Occipital lobe (tissue), 2 donors: ENCODE measurements around the gene TRAPPC3L. TPM values are rescaled to one million over a fixed set of nuclear protein-coding genes. Genes with fewer than 3 reads are reported as not detected.

Experiments used
- DNase-seq: peaks from one replicate; lab custom pipeline; 2025; lab: John Stamatoyannopoulos, UW
- total RNA-seq: library from RNA; depleted of rRNA; stranded (reverse); fragments of >200 nt; gene quantifications from one replicate; pipeline ENCODE4 v1.2.3, GENCODE V29; 2014

Gene TRAPPC3L
- total RNA-seq, 1 donor from 2014 or later, result not detected

GRCh38 chr6:116467514-116467913 lies 78.0 kb downstream of the TRAPPC3L start:
- DNase-seq, result no peak

DNA sequence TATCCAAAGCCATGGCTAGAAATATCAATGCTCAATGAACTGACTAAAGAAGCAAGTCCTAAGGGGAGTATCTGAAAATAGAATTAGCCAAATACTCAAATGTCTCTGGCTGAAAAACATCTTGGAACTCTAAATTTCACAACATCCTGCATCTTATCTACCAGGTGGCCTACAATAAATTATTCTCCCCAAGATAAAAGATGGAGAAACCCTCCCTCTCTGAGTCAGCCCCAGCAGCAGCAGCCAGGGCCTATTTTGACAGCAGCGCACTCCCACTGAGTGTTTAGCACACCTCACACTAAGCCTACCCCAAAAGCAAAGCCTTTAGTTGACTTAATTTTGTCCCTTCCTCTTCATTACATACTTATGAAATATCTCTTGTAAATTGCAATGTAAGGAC lies 78.4 kb downstream of the TRAPPC3L start:
- DNase-seq, result no peak

DNA sequence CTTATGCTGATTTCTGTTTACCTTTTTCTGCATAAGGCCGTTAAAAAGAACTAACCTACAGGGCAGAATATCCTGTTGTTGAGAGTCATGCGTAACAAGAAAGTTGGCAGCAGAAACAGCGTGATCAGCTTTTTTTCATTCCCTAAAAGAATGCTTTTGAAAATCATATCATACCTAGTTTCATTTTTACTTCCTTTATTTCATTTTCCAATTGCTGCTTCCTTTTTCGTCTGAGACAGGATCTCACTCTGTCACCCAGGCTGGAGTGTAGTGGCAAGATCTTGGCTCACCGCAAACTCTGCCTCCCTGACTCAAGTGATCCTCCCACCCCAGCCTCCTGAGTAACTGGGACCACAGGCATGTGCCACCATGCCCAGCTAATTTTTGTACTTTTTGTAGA lies 80.2 kb downstream of the TRAPPC3L start:
- no peak for DNase-seq

GRCh38 chr6:116463301-116463700 lies 82.2 kb downstream of the TRAPPC3L start:
- no peak for DNase-seq

DNA sequence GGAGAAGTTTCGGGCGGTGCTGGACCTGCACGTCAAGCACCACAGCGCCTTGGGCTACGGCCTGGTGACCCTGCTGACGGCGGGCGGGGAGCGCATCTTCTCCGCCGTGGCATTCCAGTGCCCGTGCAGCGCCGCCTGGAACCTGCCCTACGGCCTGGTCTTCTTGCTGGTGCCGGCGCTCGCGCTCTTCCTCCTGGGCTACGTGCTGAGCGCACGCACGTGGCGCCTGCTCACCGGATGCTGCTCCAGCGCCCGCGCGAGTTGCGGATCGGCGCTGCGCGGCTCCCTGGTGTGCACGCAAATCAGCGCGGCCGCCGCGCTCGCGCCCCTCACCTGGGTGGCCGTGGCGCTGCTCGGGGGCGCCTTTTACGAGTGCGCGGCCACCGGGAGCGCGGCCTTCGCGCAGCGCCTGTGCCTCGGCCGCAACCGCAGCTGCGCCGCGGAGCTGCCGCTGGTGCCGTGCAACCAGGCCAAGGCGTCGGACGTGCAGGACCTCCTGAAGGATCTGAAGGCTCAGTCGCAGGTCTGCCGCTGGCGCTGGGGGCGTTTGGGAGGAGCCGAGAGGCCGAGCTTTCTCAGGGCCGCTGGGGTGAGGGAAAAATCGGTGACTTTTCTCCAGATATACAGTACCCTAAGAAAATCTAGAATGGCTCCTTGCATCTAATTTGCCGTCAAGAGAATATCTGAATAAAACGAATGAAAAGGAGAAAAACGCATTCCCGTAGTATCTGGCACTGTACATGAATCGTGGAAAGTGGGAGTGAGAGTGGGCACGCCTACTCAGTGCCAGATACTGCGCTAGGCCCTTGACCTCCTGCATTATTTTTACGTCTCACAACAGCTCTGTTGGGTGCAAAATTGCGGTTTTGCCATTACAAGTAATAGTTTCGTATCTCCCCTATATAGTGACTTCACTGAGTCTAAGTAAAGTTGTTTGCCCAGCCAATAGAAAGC lies 83.3 kb downstream of the TRAPPC3L start:
- DNase-seq, result peak; percentile 21

GRCh38 chr6:116461331-116461931 lies 84.1 kb downstream of the TRAPPC3L start, which contains the start of gene CALHM6:
CALHM6 (plus strand) TSS chr6:116461375; CDS start chr6:116461930, 555 bp downstream.
- DNase-seq, result no peak

DNA sequence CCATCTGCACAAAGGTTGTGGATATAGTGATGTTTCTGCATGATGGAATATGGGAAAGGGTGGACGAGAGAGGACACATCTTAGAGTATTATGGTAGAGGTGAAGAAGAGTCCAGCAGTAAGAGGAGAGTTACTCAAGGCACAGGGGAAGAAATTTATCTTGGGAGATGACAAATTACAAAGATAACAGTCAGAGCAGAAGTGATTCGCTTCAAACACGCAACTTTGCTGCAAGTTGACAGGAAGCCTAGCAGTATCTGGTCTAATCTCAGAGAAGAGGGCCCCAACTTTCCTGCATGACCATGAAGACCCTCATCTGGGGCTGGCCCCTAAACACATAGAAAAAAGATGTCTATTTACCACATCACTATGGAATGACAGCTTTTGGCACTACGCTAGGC lies 85.6 kb downstream of the TRAPPC3L start:
- DNase-seq, result no peak

- DNase-seq, result no peak
Observed at GRCh38 chr6:116458264-116458663, 87.2 kb downstream of the TRAPPC3L start.

GRCh38 chr6:116456927-116457326 lies 88.6 kb downstream of the TRAPPC3L start:
- DNase-seq, result no peak

GRCh38 chr6:116456106-116456505 lies 89.4 kb downstream of the TRAPPC3L start:
- DNase-seq, result no peak

DNA sequence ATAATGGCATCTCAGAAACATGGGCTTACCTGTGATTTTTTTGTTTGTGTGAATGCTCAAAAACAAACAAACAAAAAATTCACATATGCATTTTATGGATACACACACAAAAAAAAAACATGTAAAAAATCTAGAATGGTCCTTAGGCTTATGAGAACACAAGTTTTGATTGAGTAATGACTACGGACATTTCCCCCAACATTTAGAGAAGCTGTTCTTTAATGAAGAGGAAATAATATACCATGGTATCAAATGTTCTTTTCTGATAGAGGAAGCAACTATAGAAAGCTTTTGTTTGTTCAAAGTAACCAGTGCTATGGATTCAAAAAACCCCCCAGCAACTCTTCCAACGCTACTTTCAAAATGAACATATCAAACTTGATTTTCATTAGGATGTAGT lies 93.0 kb downstream of the TRAPPC3L start:
- no peak for DNase-seq

- DNase-seq, result no peak
Observed at GRCh38 chr6:116451916-116452315, 93.6 kb downstream of the TRAPPC3L start.

DNA sequence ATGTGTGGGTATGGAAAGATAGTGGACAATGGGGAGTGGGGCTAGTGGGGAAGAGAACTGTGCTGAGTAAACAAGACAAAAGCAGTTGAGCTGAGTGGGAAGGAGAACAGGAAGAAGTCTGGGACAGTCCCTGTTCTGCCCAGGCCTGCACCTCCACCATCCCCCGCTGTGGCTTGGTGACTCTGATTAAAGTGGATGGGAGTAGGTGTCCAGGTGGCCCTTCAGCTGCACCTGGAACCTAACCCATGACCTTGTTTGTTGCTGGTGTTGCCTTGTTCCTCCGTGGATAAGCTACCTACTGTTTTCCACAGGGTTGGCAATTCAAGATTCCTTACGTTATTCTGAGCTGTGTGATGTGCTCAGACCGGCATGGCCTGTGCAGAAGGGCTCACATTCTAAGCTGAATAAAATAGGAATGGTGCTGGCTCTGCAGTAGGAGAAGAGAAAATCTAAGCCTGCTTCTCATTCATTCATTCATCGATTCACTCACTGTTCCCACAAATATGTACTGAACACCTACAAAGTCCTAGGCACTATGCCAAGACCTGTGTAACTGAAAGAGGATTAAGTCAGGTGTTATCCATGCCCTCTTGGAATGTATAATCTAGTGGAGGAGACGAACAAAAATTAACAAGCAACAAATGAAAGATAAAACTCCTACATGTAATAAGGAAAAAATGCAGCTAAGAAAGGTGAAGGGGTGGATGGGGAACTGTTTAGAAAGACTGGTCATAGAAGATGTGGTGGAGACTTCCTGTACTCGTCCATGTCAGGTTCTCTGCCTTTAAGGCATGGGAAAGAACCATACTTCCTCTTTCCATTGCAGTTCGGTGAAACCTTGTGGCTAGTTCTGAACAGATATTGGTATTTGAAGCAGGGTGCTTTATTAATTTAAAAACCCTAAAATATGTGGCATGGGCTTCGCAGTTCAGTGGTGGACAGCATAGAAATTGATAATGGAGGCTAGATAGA lies 94.4 kb downstream of the TRAPPC3L start:
- DNase-seq, result no peak

DNA sequence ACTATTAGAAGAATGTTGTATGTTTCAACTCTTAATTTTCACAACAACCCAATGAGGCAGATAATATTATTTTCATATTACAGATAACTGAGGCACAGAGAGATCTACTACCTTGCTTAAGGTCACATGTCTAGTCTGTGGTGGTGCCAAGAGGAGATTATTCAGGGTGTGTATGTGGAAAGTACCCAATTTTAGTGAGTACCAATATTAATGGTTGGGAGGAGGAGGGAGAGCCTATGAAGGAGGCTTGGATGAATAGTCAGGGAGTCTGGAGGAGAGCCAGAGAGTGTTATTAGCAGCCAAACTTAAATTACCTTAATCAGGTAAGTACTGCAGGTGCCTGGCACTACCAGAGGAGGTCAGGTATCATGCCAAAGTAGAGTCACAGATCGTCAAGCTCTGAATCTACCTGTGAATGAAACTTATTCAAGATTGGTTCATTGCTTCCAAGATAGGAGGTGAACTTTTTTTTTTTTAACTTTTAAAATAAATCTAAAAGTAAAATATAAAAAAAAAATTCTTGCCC lies 95.2 kb downstream of the TRAPPC3L start:
- DNase-seq, result no peak

- DNase-seq, result no peak
Observed at GRCh38 chr6:116449565-116449964, 95.9 kb downstream of the TRAPPC3L start.

GRCh38 chr6:116447496-116448011 lies 97.9 kb downstream of the TRAPPC3L start:
- no peak for DNase-seq

DNA sequence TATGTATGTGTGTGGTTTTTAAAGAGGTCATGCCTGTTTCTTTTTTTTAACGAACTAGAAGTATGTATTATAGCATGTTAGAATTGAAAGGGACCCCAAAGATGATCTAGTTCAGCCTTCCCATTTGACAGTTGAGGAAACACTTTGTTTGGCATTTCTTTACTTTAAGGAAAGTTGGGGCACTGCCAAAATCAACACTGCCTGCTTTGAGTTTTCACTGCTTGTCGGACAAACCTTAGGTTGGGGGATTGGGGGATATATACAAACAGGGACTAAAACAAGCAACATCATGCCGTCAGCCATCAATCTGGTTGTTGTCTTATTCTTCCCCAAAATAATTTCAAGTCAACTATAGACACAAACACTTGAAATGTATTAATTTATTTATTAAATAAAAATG lies 98.4 kb downstream of the TRAPPC3L start:
- DNase-seq, result no peak

- no peak for DNase-seq
Observed at GRCh38 chr6:116446399-116446798, 99.1 kb downstream of the TRAPPC3L start.

GRCh38 chr6:116445102-116445501 lies 100.4 kb downstream of the TRAPPC3L start:
- no peak for DNase-seq
